NT2/D1 (cell line): ENCODE measurements around the gene TXLNA.

Experiments
- DNase-seq: peaks from one replicate; pipeline ENCODE4 v3.0.0-alpha.2; 2011; ENCODE audit warnings: low read depth, low spot score
- H3K27me3 ChIP-seq: 2 replicates; pipeline ENCODE4 v1.6.0; 2011; ENCODE audit warnings: mild to moderate bottlenecking; ENCODE audit not compliant: insufficient read length, insufficient read depth
- H3K36me3 ChIP-seq: 2 replicates; pipeline ENCODE4 v1.6.1; 2011; ENCODE audit warnings: mild to moderate bottlenecking, low read length, mixed read lengths; ENCODE audit not compliant: insufficient read depth, insufficient read length
- H3K4me1 ChIP-seq: 2 replicates; pipeline ENCODE4 v1.5.1; 2011; ENCODE audit not compliant: insufficient read depth, insufficient read length
- H3K4me3 ChIP-seq: 2 replicates; pipeline ENCODE4 v1.5.1; 2011; ENCODE audit warnings: low read depth; ENCODE audit not compliant: insufficient read length
- H3K9ac ChIP-seq: 2 replicates; pipeline ENCODE4 v1.6.0; 2011; ENCODE audit warnings: low read depth; ENCODE audit not compliant: insufficient read length
- H3K9me3 ChIP-seq: 2 replicates; pipeline ENCODE4 v1.5.1; 2011; ENCODE audit warnings: mild to moderate bottlenecking, low read length; ENCODE audit not compliant: insufficient read depth
- SUZ12 ChIP-seq: IDR thresholded peaks from 2 replicates; pipeline ENCODE4 v1.6.1; 2011; ENCODE audit not compliant: insufficient read length, insufficient read depth; ENCODE audit errors: extremely low read depth
- YY1 ChIP-seq: IDR thresholded peaks from 2 replicates; pipeline ENCODE4 v1.6.1; 2011; ENCODE audit not compliant: insufficient read length, insufficient read depth
- ZNF274 ChIP-seq: IDR thresholded peaks from 2 replicates; pipeline ENCODE4 v1.6.1; 2011; ENCODE audit warnings: mild to moderate bottlenecking, low read depth, low read length

TXLNA gene

DNA sequence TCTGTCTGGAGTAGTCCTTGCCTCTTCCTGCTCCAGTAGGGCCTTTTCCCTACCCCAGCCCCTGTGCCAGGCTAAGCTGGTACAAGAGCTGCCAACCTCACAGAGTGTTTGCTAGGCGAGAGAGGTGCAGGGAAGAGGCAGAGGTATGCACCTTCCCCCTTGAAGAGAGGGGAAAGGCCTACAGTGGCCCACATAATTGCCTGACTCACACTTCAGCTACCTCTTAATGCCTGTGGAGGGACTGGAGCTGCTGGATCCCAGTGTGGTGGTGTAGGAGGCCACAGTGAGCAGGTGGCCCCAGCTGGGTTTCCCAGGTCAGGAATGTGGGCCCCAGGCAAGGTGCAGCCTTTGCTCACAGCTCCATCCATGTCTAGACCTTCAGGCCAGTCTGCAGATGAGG is 17.6 kb downstream of the TXLNA start:
- TF ChIP-seq ZNF274 (no peak), YY1 (no peak), SUZ12 (no peak)
- DNase-seq = no peak
- Histone ChIP-seq H3K4me3 (no peak overlapping the region), H3K27me3 (no peaks in the 10 kb centered on the region), H3K9me3 (no peaks in the 10 kb centered on the region), H3K9ac (no peak overlapping the region), H3K4me1 (peaks cover 41% of the 10 kb centered on the region), H3K36me3 (peaks cover 69% of the 10 kb centered on the region)

DNA sequence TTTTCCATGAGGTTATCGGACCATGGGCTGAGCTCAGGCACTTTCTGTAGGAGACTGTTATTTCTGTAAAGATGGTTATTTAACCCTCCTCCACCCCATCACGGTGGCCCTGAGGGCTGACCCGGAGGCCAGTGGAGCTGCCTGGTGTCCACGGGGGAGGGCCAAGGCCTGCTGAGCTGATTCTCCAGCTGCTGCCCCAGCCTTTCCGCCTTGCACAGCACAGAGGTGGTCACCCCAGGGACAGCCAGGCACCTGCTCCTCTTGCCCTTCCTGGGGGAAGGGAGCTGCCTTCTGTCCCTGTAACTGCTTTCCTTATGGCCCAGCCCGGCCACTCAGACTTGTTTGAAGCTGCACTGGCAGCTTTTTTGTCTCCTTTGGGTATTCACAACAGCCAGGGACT is 18.4 kb downstream of the TXLNA start:
- Histone ChIP-seq H3K4me3 (no peak overlapping the region), H3K36me3 (peaks cover 62% of the 10 kb centered on the region), H3K9me3 (no peaks in the 10 kb centered on the region), H3K27me3 (no peaks in the 10 kb centered on the region), H3K9ac (no peak overlapping the region), H3K4me1 (peaks cover 43% of the 10 kb centered on the region)
- TF ChIP-seq ZNF274 (no peak), YY1 (no peak), SUZ12 (no peak)
- DNase-seq = no peak

DNA sequence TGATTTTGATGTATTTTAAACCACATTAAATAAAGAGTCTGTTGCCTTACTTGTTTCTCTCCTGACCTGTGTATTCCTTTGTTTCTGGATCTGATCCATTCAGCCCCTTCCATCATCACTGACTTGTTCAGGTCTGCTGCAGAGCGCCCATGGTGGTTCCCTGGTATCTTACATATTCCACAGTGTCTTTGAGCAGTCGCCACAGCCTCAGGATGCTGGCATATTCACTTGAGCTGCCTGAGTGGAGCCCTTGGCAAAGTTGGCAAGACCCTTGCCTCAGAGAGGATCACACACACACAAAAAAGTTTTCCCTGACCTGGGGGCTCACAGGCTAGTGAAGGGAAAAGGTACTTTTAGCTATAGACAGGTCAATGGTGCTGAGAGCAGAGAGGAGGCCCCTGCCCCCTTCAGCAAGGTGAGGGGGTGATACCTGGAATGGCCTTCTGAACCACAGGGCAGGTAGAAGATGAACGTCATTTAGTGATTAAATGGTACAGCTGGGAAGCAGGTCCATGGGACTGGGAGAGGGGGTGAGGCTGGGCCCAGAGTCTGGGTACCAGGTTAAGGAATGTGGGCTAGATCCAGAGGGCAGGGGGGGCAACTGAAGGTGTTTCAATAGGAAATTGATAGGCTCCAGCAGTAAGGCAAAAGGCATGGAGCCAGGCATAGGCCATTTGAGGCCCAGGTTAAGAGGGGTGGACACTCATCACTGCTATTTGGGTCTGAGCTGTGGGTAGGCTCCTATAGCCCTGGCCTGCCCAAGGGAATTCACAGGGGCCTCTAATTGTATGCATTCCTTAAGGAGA is 19.0 kb downstream of the TXLNA start:
- no peaks in the 10 kb centered on the region for H3K27me3 ChIP-seq
- TF ChIP-seq SUZ12 = no peak
- TF ChIP-seq ZNF274 = no peak
- no peak for TF ChIP-seq YY1
- H3K9me3 ChIP-seq = no peaks in the 10 kb centered on the region
- no peak overlapping the region for H3K9ac ChIP-seq
- H3K36me3 ChIP-seq = peaks cover 56% of the 10 kb centered on the region
- DNase-seq = no peak
- H3K4me3 ChIP-seq = no peak overlapping the region
- H3K4me1 ChIP-seq = peaks cover 43% of the 10 kb centered on the region

DNA sequence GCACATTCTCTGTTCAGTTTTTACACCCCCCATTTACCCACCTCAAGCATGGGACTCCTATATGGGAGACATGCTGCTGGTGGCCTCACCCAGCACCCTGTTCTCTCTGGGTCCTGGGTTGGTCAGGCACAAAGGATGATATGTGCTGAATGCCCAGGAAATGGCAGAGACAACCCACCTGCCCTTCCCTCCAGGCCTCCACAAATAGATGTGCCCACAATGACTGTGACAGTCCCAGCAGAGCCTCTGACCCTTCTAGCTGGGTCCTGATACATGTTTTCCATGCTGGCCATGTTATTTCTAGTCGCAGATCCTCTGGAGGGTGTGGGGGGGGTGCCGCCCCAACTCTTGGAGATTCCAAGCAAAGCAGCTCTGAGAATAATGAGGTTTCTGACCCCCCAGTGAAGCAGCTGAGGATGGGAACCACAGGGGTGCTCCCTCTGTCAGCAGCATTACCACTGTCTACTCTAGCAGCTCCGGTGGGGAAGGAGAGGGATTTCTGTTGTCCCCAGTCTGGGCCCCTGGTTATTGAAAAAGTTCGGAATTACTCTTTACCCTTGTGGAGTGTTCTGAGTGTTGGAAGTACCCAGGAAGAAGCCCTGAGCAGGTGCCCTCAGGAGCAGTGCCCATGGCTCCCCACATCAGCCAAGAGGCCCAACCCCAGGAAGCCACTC is 19.7 kb downstream of the TXLNA start:
- peak overlapping the region; percentile 82 for H3K9ac ChIP-seq
- DNase-seq = no peak
- TF ChIP-seq ZNF274 = no peak
- H3K36me3 ChIP-seq = peaks cover 55% of the 10 kb centered on the region
- H3K27me3 ChIP-seq = peaks cover 1% of the 10 kb centered on the region
- H3K4me1 ChIP-seq = peaks cover 43% of the 10 kb centered on the region
- H3K4me3 ChIP-seq = no peak overlapping the region
- no peaks in the 10 kb centered on the region for H3K9me3 ChIP-seq

DNA sequence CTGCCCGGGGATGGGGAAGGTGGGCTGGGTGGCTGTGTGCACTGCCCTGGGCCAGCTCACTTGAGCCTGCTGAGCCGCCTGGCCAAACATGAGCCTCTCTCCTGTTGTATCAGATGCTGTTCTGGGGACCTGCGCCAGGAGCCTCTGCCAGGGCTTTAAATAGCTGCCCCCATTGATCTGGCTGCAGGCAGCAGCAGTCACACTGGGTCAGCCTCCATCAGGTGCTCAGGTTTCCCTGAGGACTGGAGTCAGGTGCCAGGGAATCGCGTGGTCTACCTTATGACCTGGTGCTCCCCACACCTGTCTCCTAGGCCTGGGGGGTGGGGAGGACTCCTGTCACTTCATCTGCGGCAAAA is 20.2 kb downstream of the TXLNA start:
- H3K36me3 ChIP-seq = peaks cover 54% of the 10 kb centered on the region
- H3K4me1 ChIP-seq = peaks cover 43% of the 10 kb centered on the region
- TF ChIP-seq SUZ12 = no peak
- TF ChIP-seq YY1 = no peak
- no peak for TF ChIP-seq ZNF274
- H3K4me3 ChIP-seq = peak overlapping the region; percentile 64
- H3K27me3 ChIP-seq = peaks cover 4% of the 10 kb centered on the region
- DNase-seq = no peak
- no peaks in the 10 kb centered on the region for H3K9me3 ChIP-seq
- peak overlapping the region; percentile 82 for H3K9ac ChIP-seq

DNA sequence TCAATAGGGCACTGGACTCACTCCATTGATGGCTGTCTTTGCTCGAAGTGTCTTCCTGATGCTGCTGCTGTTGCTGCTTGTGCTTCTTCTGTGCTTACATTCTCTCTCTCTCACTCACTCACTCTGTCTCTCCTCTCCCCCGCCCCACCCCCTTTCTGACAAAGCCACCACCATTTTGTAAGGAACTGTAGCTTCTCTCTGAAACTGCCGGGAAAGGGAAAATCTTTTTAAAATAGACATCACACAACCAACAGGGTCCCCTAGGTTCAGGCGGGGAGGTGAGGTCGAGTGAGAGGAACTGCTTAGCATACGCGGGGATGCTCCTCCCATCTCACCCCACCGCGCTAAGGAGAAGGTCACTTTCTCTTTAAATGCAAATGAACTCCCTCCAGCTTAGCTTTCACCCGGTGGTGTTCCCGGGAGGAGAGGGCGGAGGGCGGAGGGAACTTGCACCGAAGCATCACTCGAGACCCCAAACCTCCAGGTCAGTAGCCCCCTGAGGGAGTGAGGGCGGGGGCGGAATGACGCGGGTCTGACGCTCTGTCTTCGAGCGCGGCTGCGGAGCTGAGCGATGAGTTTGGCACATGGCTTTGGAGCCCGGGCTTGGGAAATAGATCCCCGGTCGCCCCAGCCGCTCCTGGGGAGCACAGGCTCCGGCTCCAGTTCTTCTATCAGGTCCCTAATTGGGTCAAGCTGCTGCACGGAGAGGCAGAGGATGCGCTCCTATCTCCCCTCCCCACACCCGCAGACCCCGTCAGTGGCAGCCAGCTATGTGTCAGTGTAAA is 20.9 kb downstream of the TXLNA start, which contains the start of gene CCDC28B:
TSS of gene CCDC28B (plus strand) at position 370 of the 785 bp plus-strand sequence. CDS start 1,341 bp downstream, outside the sequence.
- Histone ChIP-seq H3K4me3 (peak within 1 kb of the TSS; percentile 64), H3K27me3 (peaks cover 4% of the 10 kb centered on the region), H3K4me1 (peaks cover 46% of the 10 kb centered on the region), H3K9ac (peak within 1 kb of the TSS; percentile 82), H3K36me3 (peaks cover 50% of the 10 kb centered on the region), H3K9me3 (no peaks in the 10 kb centered on the region)
- TF ChIP-seq SUZ12 (no peak), ZNF274 (no peak), YY1 (no peak)
- DNase-seq = peak; percentile 79
